Skin of body (tissue), 2 donors: Measurements from ENCODE around the gene NKX1-2. TPM values are rescaled to one million over a fixed set of nuclear protein-coding genes. Genes with fewer than 3 reads are reported as not detected.

Source experiments
- DNase-seq: peaks from one replicate; lab custom pipeline; 2025; lab: John Stamatoyannopoulos, UW
- total RNA-seq: library from RNA; depleted of rRNA; stranded (reverse); fragments of >200 nt; gene quantifications from one replicate; pipeline ENCODE4 v1.2.3, GENCODE V29; 2014

Gene NKX1-2
- total RNA-seq, 1 donor from 2014 or later, result 0.20 TPM

GRCh38 chr10:124476043-124476725 lies 26.3 kb upstream of the NKX1-2 start:
- DNase-seq, result no peak

GRCh38 chr10:124474514-124475070 lies 24.8 kb upstream of the NKX1-2 start:
- DNase-seq, result no peak

GRCh38 chr10:124473070-124473469 lies 23.2 kb upstream of the NKX1-2 start:
- DNase-seq, result no peak

GRCh38 chr10:124472071-124472470 lies 22.2 kb upstream of the NKX1-2 start:
- DNase-seq, result no peak

GRCh38 chr10:124470544-124471434 lies 21.0 kb upstream of the NKX1-2 start:
- DNase-seq, result no peak

GRCh38 chr10:124469956-124470484 lies 20.2 kb upstream of the NKX1-2 start:
- DNase-seq, result no peak

GRCh38 chr10:124468624-124469023 lies 18.8 kb upstream of the NKX1-2 start:
- DNase-seq, result no peak

GRCh38 chr10:124467165-124467564 lies 17.3 kb upstream of the NKX1-2 start:
- no peak for DNase-seq

GRCh38 chr10:124465777-124466488 lies 16.1 kb upstream of the NKX1-2 start:
- DNase-seq, result no peak

- DNase-seq, result no peak
Measured at GRCh38 chr10:124465003-124465776, 15.4 kb upstream of the NKX1-2 start.

- no peak for DNase-seq
Measured at GRCh38 chr10:124464028-124464965, 14.5 kb upstream of the NKX1-2 start.

- no peak for DNase-seq
Measured at GRCh38 chr10:124462348-124462695, 12.5 kb upstream of the NKX1-2 start.

- DNase-seq, result peak; percentile 59
Measured at GRCh38 chr10:124461642-124462347, 12.0 kb upstream of the NKX1-2 start, which contains the start of gene LHPP. LHPP (plus strand) TSS chr10:124461823; CDS start chr10:124461863, 40 bp downstream.

- no peak for DNase-seq
Measured at GRCh38 chr10:124460144-124460543, 10.3 kb upstream of the NKX1-2 start.

GRCh38 chr10:124459395-124459794 lies 9.6 kb upstream of the NKX1-2 start:
- no peak for DNase-seq

- no peak for DNase-seq
Measured at GRCh38 chr10:124458889-124459288, 9.1 kb upstream of the NKX1-2 start.

- DNase-seq, result no peak
Measured at GRCh38 chr10:124458473-124458872, 8.6 kb upstream of the NKX1-2 start.

GRCh38 chr10:124455441-124455840 lies 5.6 kb upstream of the NKX1-2 start:
- no peak for DNase-seq
